ENCODE measurements around the gene COL4A6.

The COL4A6 gene

DNA sequence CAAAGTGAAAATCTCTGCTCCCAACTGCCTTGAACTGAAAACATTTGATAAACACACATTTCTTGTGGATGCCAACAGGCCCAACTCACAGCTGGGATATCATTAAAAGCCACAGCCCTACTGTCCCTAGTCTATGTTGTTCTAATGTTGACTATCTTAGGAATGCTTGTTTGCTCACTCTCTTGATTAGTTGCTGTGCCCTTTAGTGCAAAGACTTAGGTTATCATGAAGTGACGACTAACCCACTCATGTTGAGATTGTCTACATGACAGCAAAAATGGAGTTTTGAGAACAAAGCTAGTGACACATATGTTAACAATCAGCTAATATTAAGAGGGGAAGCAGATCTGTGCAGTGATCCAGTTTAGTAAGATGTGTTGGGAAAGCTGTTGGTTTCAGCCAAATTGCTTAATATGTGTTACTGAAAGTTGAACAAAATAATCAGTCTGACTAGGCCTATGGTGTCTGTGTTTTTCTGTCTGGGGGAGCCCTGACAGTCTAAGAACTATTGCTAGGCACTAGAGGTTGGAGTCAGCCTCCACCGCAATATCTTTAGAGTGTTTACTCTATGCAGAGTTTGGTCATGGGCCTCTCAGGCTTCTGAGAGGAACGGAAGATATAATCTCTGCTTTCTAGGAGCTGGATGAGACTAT is 221.2 kb downstream of the COL4A6 start:
- Histone ChIP-seq H3K27ac (no peak overlapping the region), H3K4me3 (no peak overlapping the region), H3K9me3 (ENCODE audit: low read depth, low read length) (no peaks in the 10 kb centered on the region), H3K36me3 (ENCODE audit: insufficient read depth, low read length) (no peaks in the 10 kb centered on the region), H3K9ac (ENCODE audit: insufficient read length) (no peak overlapping the region)
- TF ChIP-seq POLR2AphosphoS5 (IDR thresholded peaks at IDR 0.05; ENCODE audit: borderline replicate concordance, low read depth, low read length) (no peak), EZH2 (IDR thresholded peaks at IDR 0.05) (no peak), FOXP2 (optimal IDR thresholded peaks at IDR 0.05; ENCODE audit: control extremely low read depth, extremely low read length, insufficient read depth) (no peak)
- DNase-seq (ENCODE audit: low read depth, low spot score) = no peak

DNA sequence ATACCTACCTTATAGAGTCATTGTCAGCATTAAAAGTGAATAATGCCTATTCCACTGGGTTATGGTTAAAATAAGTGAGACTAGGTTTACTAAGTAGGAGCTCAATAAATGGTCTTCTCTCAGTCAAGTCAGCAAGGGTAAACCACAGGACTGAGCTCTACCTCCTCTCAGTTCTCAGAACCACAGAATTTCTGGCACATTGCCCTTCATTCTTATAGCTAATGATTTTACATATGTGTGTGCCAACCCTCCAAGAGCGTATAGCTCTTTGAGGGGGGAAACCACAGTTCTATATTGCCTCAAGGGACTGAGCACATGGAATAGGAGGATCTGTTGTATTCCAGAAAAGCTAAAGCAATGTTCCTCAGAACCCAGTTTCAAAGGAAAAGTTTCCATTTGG is 221.8 kb downstream of the COL4A6 start:
- TF ChIP-seq FOXP2 (optimal IDR thresholded peaks at IDR 0.05; ENCODE audit: control extremely low read depth, extremely low read length, insufficient read depth) (no peak), POLR2AphosphoS5 (IDR thresholded peaks at IDR 0.05; ENCODE audit: borderline replicate concordance, low read depth, low read length) (no peak), EZH2 (IDR thresholded peaks at IDR 0.05) (no peak)
- H3K36me3 ChIP-seq (ENCODE audit: insufficient read depth, low read length) = no peaks in the 10 kb centered on the region
- H3K27ac ChIP-seq = no peak overlapping the region
- peak; percentile 24 for DNase-seq (ENCODE audit: low read depth, low spot score)
- H3K9me3 ChIP-seq (ENCODE audit: low read depth, low read length) = no peaks in the 10 kb centered on the region
- H3K4me3 ChIP-seq = no peak overlapping the region
- H3K9ac ChIP-seq (ENCODE audit: insufficient read length) = no peak overlapping the region

DNA sequence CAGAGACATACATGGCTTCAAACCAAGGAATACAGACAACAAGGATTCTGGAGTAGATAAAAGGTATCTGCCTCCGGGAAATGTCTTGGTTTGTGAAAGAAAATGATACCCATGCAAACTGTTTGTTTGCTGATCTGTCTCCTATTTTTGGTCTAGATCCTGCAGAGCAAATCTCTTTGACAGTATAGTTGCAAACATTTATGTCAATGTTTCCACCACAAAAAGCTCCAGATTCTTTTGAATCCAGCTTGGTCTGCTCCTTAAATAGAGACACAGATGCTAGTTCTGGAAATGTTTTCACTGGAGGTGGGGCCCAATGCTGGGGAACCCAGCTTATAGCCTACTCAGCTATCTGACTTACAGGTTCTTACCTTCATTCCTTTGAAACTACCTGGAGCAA is 226.9 kb downstream of the COL4A6 start:
- H3K27ac ChIP-seq = no peak overlapping the region
- TF ChIP-seq EZH2 (IDR thresholded peaks at IDR 0.05) = no peak
- no peak for TF ChIP-seq FOXP2 (optimal IDR thresholded peaks at IDR 0.05; ENCODE audit: control extremely low read depth, extremely low read length, insufficient read depth)
- TF ChIP-seq POLR2AphosphoS5 (IDR thresholded peaks at IDR 0.05; ENCODE audit: borderline replicate concordance, low read depth, low read length) = no peak
- no peaks in the 10 kb centered on the region for H3K36me3 ChIP-seq (ENCODE audit: insufficient read depth, low read length)
- no peak overlapping the region for H3K4me3 ChIP-seq
- H3K9ac ChIP-seq (ENCODE audit: insufficient read length) = no peak overlapping the region
- DNase-seq (ENCODE audit: low read depth, low spot score) = no peak
- H3K9me3 ChIP-seq (ENCODE audit: low read depth, low read length) = no peaks in the 10 kb centered on the region

DNA sequence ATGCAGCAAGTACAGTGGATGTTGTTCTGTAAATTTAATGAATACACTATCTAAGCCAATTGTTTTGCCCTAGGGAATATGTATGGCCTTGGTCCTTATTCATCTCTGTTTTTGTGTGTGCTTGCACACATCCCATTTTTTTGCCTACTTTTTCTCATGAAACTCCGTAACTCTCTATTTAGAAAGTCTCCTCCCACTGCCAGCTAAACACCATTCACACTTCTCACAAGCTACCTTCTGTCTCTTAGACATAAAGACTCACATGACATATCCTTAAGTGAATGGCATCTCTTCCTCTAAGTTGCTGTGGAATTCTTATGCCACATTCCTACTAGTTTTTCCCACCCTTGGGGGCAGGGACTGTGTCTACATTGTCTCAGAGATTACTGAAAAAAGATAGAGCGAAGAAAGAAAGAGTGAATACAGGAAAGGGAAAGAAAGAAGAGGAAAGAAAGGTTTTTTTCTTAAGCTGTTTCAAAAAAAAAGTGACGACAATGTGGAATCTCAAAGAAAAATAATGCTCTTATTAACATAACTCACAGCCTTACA is 229.1 kb downstream of the COL4A6 start:
- Histone ChIP-seq H3K36me3 (ENCODE audit: insufficient read depth, low read length) (no peaks in the 10 kb centered on the region), H3K4me3 (no peak overlapping the region), H3K9me3 (ENCODE audit: low read depth, low read length) (no peaks in the 10 kb centered on the region), H3K27ac (no peak overlapping the region), H3K9ac (ENCODE audit: insufficient read length) (no peak overlapping the region)
- DNase-seq (ENCODE audit: low read depth, low spot score) = no peak
- TF ChIP-seq FOXP2 (optimal IDR thresholded peaks at IDR 0.05; ENCODE audit: control extremely low read depth, extremely low read length, insufficient read depth) = no peak
- no peak for TF ChIP-seq POLR2AphosphoS5 (IDR thresholded peaks at IDR 0.05; ENCODE audit: borderline replicate concordance, low read depth, low read length)

DNA sequence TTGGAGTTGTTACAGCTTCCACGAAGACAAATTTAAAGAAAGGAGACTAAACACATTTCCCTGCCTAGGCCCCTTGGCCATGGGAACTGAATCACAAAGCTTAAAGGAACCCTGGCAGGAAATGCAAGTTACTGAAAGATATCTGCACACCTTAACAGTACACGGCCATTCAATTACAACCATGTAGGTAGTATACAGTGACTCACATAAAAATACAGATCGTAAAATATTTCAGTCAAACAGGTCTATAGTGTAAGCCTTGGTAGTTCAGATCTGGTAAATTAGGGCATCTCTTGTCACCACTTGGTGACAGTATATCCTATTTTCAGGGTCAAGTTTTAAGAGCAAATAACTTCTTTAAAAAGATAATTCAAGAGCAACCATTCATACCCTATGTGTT is 234.7 kb downstream of the COL4A6 start:
- TF ChIP-seq FOXP2 (optimal IDR thresholded peaks at IDR 0.05; ENCODE audit: control extremely low read depth, extremely low read length, insufficient read depth) (no peak), POLR2AphosphoS5 (IDR thresholded peaks at IDR 0.05; ENCODE audit: borderline replicate concordance, low read depth, low read length) (no peak), EZH2 (IDR thresholded peaks at IDR 0.05) (no peak)
- no peak overlapping the region for H3K9ac ChIP-seq (ENCODE audit: insufficient read length)
- no peak overlapping the region for H3K27ac ChIP-seq
- no peak overlapping the region for H3K4me3 ChIP-seq
- H3K9me3 ChIP-seq (ENCODE audit: low read depth, low read length) = no peaks in the 10 kb centered on the region
- H3K36me3 ChIP-seq (ENCODE audit: insufficient read depth, low read length) = no peaks in the 10 kb centered on the region
- no peak for DNase-seq (ENCODE audit: low read depth, low spot score)

DNA sequence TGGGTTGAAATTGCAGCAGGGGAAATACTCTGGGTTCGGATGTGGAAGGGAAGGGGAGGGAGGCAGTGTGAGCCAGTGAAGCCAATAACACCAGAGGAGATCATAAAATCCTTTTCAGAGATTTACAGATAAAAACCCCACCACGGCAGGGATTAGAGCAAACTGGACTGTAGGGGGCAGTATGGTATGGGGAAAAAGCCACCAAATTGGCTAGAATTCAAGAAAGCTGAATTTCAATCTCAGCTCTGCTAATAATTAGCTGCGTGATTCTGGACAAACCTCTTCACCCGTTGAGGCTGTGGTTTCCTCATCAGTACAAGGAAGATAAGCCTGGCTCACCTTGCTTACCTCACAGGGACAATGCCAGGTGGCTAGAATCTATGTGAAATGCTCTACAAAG is 238.5 kb downstream of the COL4A6 start:
- H3K36me3 ChIP-seq (ENCODE audit: insufficient read depth, low read length) = no peaks in the 10 kb centered on the region
- H3K9ac ChIP-seq (ENCODE audit: insufficient read length) = no peak overlapping the region
- no peak for DNase-seq (ENCODE audit: low read depth, low spot score)
- no peak overlapping the region for H3K4me3 ChIP-seq
- no peaks in the 10 kb centered on the region for H3K9me3 ChIP-seq (ENCODE audit: low read depth, low read length)
- TF ChIP-seq FOXP2 (optimal IDR thresholded peaks at IDR 0.05; ENCODE audit: control extremely low read depth, extremely low read length, insufficient read depth) = no peak
- TF ChIP-seq EZH2 (IDR thresholded peaks at IDR 0.05) = no peak
- TF ChIP-seq POLR2AphosphoS5 (IDR thresholded peaks at IDR 0.05; ENCODE audit: borderline replicate concordance, low read depth, low read length) = no peak
- no peak overlapping the region for H3K27ac ChIP-seq

DNA sequence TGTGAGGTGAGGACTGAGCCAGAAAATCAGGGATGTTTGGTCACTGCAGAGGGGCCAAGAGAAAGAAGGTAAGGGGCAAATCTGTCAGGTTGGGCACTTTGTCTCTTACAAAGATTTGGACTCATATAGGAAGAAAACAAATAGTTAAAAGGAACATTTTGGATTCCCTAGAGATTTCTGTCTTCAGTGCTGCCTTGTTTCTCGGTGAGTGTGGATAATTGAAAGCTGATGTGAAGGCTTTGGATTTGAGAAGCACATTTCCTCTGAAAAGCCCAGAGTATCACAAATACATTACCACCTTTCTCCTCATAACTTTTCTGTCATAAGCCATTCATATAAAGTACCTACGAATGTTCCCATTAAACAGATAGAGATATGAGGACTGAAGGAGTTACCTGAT is 239.2 kb downstream of the COL4A6 start:
- no peaks in the 10 kb centered on the region for H3K9me3 ChIP-seq (ENCODE audit: low read depth, low read length)
- TF ChIP-seq EZH2 (IDR thresholded peaks at IDR 0.05) (no peak), FOXP2 (optimal IDR thresholded peaks at IDR 0.05; ENCODE audit: control extremely low read depth, extremely low read length, insufficient read depth) (no peak), POLR2AphosphoS5 (IDR thresholded peaks at IDR 0.05; ENCODE audit: borderline replicate concordance, low read depth, low read length) (no peak)
- no peaks in the 10 kb centered on the region for H3K36me3 ChIP-seq (ENCODE audit: insufficient read depth, low read length)
- no peak overlapping the region for H3K27ac ChIP-seq
- H3K9ac ChIP-seq (ENCODE audit: insufficient read length) = no peak overlapping the region
- no peak for DNase-seq (ENCODE audit: low read depth, low spot score)
- no peak overlapping the region for H3K4me3 ChIP-seq

DNA sequence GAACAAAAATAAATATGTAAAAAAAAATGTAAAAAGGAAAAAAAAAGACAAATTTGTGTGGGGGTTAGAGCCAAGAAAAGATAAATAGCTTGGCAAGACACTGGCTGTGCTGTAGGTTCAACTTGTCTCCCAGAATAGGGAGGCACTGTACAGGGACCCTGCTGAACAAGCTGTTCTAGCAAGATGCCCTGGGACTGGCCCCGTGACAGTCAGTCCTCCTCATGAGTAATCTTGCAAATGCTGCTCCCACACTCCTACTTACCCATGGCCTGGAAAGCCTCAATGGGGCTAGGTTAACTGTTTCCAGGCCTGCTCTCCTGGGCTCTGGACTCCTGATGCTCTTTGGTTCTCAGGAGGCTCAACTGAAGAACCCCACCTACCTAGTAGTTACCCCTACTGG is 239.8 kb downstream of the COL4A6 start:
- no peak for TF ChIP-seq POLR2AphosphoS5 (IDR thresholded peaks at IDR 0.05; ENCODE audit: borderline replicate concordance, low read depth, low read length)
- TF ChIP-seq EZH2 (IDR thresholded peaks at IDR 0.05) = no peak
- no peak for TF ChIP-seq FOXP2 (optimal IDR thresholded peaks at IDR 0.05; ENCODE audit: control extremely low read depth, extremely low read length, insufficient read depth)
- Histone ChIP-seq H3K27ac (no peak overlapping the region), H3K9me3 (ENCODE audit: low read depth, low read length) (no peaks in the 10 kb centered on the region), H3K36me3 (ENCODE audit: insufficient read depth, low read length) (no peaks in the 10 kb centered on the region), H3K9ac (ENCODE audit: insufficient read length) (no peak overlapping the region), H3K4me3 (no peak overlapping the region)
- no peak for DNase-seq (ENCODE audit: low read depth, low spot score)

DNA sequence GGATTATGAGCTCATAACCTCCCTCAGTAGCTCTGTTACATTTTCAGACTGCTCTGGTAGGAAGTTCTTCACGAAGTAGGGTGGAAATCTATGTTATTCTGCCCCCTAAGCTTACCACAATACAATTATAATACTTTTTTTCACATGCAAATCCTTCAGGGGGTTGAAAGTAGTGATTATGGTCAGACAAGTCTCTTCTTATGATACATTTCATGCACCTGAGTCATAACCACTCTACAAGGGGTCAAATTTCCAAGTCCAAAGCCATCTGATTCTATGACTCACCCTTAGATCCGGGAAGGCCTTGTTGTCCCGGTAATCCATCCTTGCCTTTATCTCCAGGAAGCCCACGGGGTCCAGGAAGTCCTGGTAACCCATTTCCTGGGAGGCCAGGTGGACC is 251.4 kb downstream of the COL4A6 start:
- Histone ChIP-seq H3K27ac (no peak overlapping the region), H3K4me3 (no peak overlapping the region), H3K9me3 (ENCODE audit: low read depth, low read length) (no peaks in the 10 kb centered on the region), H3K9ac (ENCODE audit: insufficient read length) (no peak overlapping the region), H3K36me3 (ENCODE audit: insufficient read depth, low read length) (no peaks in the 10 kb centered on the region)
- DNase-seq (ENCODE audit: low read depth, low spot score) = no peak
- TF ChIP-seq FOXP2 (optimal IDR thresholded peaks at IDR 0.05; ENCODE audit: control extremely low read depth, extremely low read length, insufficient read depth) = no peak
- TF ChIP-seq EZH2 (IDR thresholded peaks at IDR 0.05) = no peak
- no peak for TF ChIP-seq POLR2AphosphoS5 (IDR thresholded peaks at IDR 0.05; ENCODE audit: borderline replicate concordance, low read depth, low read length)
